T-helper 1 cell treated with Interleukin-12 subunit alpha and Interleukin-12 subunit beta and Interleukin-4 antibody, amounts not matched to agents 30 μg/mL and 1 μg/mL, for 36 hours (primary cell): Measurements from ENCODE around the gene NEB.

Experiments used
- H3K27ac Mint-ChIP-seq: one replicate; pipeline ENCODE4 v1.8.0; 2021; ENCODE audit warnings: mild to moderate bottlenecking, mixed read lengths
- H3K27me3 Mint-ChIP-seq: one replicate; pipeline ENCODE4 v1.8.0; 2021; ENCODE audit warnings: low read depth, mixed read lengths
- H3K36me3 Mint-ChIP-seq: one replicate; pipeline ENCODE4 v1.8.0; 2021; ENCODE audit warnings: low read depth, mixed read lengths
- H3K4me1 Mint-ChIP-seq: one replicate; pipeline ENCODE4 v1.8.0; 2021; ENCODE audit warnings: low read depth, mixed read lengths
- H3K4me3 Mint-ChIP-seq: one replicate; pipeline ENCODE4 v1.8.0; 2021; ENCODE audit warnings: mild to moderate bottlenecking, moderate library complexity, mixed read lengths
- H3K9me3 Mint-ChIP-seq: one replicate; pipeline ENCODE4 v1.8.0; 2021; ENCODE audit warnings: mixed read lengths

Gene NEB

DNA sequence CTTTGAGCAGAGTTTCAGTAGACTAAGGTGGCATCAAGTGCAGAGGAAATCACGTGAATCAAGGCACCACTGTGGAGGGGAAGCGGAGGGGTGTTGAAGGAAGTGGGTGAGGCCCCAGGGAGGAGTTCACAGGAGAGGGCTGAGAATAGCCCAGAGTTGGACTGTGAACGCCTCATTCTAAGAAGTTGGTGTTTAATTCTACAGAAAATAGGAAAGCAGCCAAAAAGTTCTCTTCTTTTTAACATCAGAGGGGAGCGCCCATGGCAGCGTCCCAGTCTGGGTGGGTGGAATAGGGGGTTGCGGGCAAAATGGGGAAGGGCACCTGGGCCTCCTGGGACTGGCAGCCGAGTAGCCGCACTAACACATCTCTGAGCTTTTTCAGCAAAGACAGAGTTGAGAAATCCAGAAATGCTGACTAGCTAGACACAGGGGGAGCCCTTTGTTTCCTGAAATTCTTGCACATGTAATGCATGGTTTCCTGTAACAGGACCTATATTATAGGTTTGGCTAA lies 97.0 kb downstream of the NEB start:
- peak overlapping the region; percentile 81 for H3K27ac Mint-ChIP-seq
- peaks cover 28% of the 10 kb centered on the region for H3K4me1 Mint-ChIP-seq
- H3K4me3 Mint-ChIP-seq, result peak overlapping the region; percentile 39
- H3K9me3 Mint-ChIP-seq, result peaks cover 11% of the 10 kb centered on the region
- H3K36me3 Mint-ChIP-seq, result peaks cover 10% of the 10 kb centered on the region
- no peaks in the 10 kb centered on the region for H3K27me3 Mint-ChIP-seq

DNA sequence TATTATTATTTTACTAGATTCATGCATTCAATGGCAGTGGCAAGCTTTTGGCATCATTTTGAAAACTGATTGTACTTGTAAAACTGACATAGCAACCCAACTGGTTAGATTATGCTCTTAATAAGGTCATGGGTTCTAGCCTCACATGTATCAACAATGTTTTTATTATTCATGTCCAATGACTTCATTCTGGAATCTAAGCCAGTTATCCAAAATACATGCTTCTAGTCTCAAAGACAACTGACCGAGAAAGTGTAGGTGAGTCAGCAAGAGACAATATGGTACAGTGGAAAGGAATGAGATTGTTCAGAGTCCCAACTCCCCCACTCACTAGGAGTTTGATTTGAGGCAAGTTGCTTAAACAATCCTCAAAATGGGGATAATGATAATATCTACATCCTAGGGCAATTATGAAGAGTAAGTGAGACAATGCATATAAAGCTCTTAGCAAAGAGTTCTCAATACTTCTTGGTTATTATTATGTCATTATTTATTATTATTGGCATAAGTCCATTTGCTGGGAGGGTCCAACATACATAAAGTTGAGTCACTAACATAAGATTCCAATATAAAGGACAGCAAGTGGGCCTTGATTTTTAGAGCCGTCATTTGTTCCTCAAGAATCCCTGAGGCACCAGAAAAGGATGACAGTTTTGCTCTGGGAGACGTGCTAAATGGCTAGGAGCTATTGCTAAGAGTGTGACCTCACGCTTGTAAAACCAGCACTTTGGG lies 99.4 kb downstream of the NEB start:
- no peak overlapping the region for H3K4me3 Mint-ChIP-seq
- peaks cover 28% of the 10 kb centered on the region for H3K4me1 Mint-ChIP-seq
- H3K27me3 Mint-ChIP-seq, result no peaks in the 10 kb centered on the region
- no peak overlapping the region for H3K27ac Mint-ChIP-seq
- H3K9me3 Mint-ChIP-seq, result peaks cover 11% of the 10 kb centered on the region
- H3K36me3 Mint-ChIP-seq, result peaks cover 10% of the 10 kb centered on the region

DNA sequence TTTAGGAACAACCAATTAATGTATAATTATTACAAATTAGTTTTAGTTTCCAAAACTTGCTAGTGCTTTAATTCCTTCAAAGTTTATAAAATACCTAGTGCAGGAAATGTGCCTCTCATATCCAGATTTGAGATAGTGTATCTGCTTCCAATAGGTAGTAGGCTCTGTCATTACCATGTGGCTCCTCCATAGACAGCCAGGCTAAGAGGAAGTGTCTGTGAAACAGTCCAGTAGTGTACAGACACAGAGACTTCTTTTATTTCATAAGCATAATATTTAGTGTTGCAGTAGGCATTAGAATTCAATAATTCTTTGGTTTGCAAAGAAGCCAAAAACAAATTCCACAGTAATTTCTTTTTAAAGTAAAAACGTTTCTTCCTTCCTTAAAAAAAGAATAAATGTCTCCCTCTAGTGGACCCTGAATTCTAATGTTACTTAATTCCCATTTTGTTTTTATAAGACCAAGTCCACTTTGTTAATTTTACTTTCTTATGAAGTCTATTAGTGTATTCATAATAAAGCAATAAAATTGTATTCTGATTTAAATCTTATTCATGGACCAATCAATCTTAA lies 101.2 kb downstream of the NEB start:
- Mint-ChIP-seq H3K36me3 (peaks cover 10% of the 10 kb centered on the region), H3K9me3 (peaks cover 11% of the 10 kb centered on the region), H3K4me3 (no peak overlapping the region), H3K4me1 (peaks cover 17% of the 10 kb centered on the region), H3K27me3 (no peaks in the 10 kb centered on the region), H3K27ac (no peak overlapping the region)

DNA sequence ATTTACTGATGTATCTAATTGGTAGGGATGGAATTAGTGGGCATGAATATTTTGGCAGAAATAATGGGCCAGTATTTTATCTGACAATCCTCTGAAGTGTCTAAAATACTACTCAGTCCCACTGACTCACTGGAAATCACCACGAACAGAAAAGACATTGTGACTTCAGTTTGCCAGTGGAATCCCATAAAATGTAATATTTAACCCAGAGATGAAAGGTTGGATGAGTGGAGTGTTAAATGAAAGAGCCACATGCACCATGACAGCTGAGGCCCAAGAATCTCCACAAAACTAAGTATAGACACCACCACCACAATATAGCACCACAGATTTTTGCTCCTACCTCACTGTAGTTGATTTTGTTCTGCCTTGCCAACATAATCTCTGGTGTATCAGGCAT lies 103.9 kb downstream of the NEB start:
- Mint-ChIP-seq H3K36me3 (peaks cover 4% of the 10 kb centered on the region), H3K4me1 (no peaks in the 10 kb centered on the region), H3K27me3 (no peaks in the 10 kb centered on the region), H3K4me3 (no peak overlapping the region), H3K9me3 (peaks cover 8% of the 10 kb centered on the region), H3K27ac (no peak overlapping the region)

DNA sequence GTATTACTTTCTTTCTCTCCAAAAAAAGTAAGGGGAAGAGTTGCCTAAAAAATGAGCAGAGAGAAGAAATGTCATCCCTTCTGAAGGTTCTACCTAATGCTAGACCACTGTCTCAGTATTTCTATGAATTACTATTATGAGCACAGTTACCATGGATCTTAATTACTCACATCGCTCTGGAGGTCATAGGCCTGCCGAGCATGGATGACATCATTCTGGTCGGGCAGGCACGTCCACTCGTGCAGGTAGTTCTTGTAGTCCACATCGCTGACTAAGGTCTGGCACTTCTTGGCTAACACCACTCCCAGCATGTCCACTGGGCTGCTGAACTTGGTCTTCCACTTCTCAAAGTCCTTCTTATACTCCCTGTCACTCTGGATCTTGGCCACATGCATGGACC lies 106.9 kb downstream of the NEB start:
- H3K27ac Mint-ChIP-seq, result no peak overlapping the region
- H3K9me3 Mint-ChIP-seq, result no peaks in the 10 kb centered on the region
- H3K27me3 Mint-ChIP-seq, result peaks cover 9% of the 10 kb centered on the region

DNA sequence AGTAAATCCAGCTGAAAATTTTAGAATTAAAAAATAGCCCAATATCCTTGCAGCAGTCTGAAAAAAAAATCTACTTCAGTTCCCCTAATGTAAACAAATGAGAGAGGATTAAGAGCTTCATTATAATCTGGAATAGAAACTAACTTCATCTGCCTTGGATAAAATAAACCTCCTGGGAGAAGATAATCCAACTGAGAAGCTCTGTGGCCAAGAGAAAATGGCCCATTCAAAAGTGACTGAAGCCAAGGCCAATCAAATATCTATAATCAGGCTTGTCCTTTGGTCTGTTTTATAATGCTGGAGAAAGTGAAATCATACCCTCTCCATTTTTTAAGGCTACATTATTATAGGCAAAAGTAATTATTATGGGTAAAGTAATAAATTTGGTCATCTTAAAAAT lies 110.0 kb downstream of the NEB start:
- no peaks in the 10 kb centered on the region for H3K4me1 Mint-ChIP-seq
- H3K27me3 Mint-ChIP-seq, result peaks cover 9% of the 10 kb centered on the region
- H3K9me3 Mint-ChIP-seq, result no peaks in the 10 kb centered on the region
- H3K27ac Mint-ChIP-seq, result no peak overlapping the region
- H3K36me3 Mint-ChIP-seq, result no peaks in the 10 kb centered on the region
- no peak overlapping the region for H3K4me3 Mint-ChIP-seq

More for the DNA sequence above, 106.9 kb downstream of the NEB start:
- Mint-ChIP-seq H3K36me3 (no peaks in the 10 kb centered on the region), H3K4me1 (no peaks in the 10 kb centered on the region), H3K4me3 (no peak overlapping the region)

DNA sequence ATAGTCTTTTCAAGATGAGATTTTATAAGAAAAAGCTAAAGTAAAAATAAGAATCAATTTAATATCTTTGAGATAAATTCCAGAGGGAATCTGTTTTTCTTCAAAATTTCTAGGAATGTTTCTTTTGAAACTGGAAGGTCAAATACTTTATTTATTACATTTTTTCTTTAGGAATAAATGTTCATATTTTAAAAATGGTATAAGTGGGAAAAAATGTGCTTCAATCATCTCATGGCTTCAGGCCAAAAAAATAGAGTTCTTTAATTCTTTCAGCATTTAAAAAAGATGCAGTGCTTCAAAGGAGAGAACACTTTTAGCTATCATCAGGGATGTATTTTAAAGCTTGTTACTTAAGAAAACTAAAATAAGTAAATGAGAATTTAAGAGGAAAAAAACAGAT lies 110.6 kb downstream of the NEB start:
- no peak overlapping the region for H3K27ac Mint-ChIP-seq
- no peaks in the 10 kb centered on the region for H3K9me3 Mint-ChIP-seq
- no peaks in the 10 kb centered on the region for H3K4me1 Mint-ChIP-seq
- no peaks in the 10 kb centered on the region for H3K36me3 Mint-ChIP-seq
- no peak overlapping the region for H3K4me3 Mint-ChIP-seq
- peaks cover 9% of the 10 kb centered on the region for H3K27me3 Mint-ChIP-seq

DNA sequence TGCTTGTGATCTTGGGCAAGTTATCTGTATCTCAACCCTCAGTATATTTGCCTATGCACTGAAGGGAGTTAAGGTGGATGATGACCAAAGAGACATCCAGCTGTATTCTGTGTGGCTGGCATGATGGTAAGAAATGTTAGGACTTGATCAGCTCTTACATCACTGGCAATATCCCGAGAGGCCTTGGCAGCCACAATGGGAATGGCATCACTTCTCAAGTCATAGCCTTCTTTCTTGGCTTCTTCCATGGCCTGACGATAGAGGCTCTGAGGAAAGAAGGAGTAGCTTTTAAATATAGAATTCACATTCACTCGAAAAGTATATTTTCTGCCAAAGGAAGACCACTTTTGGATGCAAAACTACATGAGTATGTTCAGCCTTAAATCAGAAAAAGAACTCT lies 113.5 kb downstream of the NEB start:
- H3K4me3 Mint-ChIP-seq, result no peak overlapping the region
- H3K27ac Mint-ChIP-seq, result no peak overlapping the region
- H3K27me3 Mint-ChIP-seq, result peaks cover 9% of the 10 kb centered on the region
- no peaks in the 10 kb centered on the region for H3K36me3 Mint-ChIP-seq
- no peaks in the 10 kb centered on the region for H3K4me1 Mint-ChIP-seq
- H3K9me3 Mint-ChIP-seq, result no peaks in the 10 kb centered on the region

DNA sequence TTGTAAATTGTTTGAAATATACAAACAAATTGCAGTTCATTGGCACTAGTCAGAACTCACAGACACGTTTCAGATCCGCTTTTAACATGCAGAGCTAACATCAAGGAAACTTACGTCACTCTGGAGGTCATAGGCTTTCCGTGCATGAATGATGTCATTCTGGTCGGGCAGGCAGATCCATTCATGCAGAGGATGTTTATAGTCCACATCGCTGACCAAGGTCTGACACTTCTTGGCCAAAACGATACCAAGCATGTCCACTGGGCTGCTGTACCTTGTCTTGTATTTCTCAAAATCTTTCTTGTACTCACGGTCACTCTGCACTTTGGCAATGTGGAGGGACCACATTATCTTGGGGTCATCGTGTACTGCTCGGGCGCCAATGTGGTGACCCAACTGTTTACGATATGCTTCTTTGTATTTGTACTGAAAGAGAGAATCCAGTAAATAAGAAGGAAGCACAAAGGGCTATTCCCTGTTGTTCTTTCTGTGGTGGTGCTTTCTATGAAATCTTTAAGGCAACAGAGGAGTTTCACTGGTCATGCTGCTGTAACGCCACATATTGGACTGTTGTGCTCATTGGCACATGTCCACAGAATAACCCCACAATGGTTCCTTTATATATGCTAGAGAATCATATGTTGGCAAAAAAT lies 114.8 kb downstream of the NEB start:
- peaks cover 9% of the 10 kb centered on the region for H3K4me1 Mint-ChIP-seq
- no peaks in the 10 kb centered on the region for H3K9me3 Mint-ChIP-seq
- H3K27me3 Mint-ChIP-seq, result peaks cover 10% of the 10 kb centered on the region
- no peak overlapping the region for H3K4me3 Mint-ChIP-seq
- no peaks in the 10 kb centered on the region for H3K36me3 Mint-ChIP-seq
- H3K27ac Mint-ChIP-seq, result no peak overlapping the region

DNA sequence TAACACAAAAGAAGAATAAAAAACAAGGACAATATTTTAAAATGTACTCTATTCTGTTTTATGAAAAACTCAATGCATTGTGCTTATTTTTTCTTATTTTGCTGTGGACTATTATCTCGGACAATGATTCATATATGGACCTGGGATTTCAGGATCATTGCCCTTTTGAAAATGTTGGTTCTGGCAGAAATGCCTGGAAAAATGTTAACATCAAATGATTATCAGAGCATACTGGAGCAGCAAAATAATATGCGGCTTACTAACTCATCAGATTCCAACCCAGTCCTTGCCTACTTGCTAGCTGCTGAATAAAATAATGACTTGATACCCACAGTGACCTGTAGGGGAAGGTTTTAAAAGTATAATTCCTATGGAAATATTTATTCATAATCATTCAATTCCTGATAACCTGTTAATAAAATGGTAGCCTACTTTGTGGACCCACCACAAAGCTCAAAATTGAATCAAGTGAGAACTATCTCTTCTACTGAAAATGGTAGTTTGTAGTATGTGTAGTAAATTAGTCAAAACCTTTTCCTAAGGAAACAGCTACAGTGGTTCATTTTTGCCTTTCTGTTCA lies 117.4 kb downstream of the NEB start:
- Mint-ChIP-seq H3K9me3 (no peaks in the 10 kb centered on the region), H3K4me1 (peaks cover 15% of the 10 kb centered on the region), H3K36me3 (peaks cover 5% of the 10 kb centered on the region), H3K27me3 (peaks cover 4% of the 10 kb centered on the region), H3K4me3 (no peak overlapping the region), H3K27ac (no peak overlapping the region)

DNA sequence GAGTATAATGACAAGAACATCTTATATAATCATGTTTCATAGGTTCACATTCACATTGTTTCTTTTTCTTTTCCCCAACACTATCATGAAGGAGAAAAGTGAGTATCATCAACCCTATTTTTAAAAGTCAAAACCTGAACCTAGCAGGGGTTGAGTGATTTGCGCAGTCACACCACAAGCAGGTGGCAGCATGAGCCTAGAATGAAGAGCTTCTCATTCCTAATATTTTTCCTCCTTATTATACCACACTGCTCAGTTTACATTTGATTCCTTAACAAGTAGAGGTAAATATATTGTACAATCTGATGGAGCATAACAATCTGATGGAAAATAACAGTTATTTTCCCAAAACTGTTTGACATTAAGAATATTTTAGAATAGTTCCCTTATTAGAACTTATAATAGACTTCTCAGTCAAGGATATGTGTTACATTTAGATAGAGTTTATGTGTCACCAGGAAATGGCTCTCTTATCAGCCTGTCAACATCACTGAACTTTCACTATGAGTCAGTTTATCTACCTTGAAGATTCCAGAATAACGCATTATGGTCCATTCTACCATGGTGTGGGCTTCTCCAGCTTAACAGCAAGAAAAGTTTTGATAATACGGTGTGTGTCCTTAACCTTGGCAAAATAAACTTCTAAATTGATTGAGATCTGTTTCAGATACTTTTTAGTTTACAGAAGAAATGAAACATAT lies 119.5 kb downstream of the NEB start:
- no peaks in the 10 kb centered on the region for H3K9me3 Mint-ChIP-seq
- H3K4me1 Mint-ChIP-seq, result peaks cover 15% of the 10 kb centered on the region
- H3K27ac Mint-ChIP-seq, result no peak overlapping the region
- peaks cover 5% of the 10 kb centered on the region for H3K36me3 Mint-ChIP-seq
- H3K4me3 Mint-ChIP-seq, result peak overlapping the region; percentile 22
- H3K27me3 Mint-ChIP-seq, result peaks cover 4% of the 10 kb centered on the region

DNA sequence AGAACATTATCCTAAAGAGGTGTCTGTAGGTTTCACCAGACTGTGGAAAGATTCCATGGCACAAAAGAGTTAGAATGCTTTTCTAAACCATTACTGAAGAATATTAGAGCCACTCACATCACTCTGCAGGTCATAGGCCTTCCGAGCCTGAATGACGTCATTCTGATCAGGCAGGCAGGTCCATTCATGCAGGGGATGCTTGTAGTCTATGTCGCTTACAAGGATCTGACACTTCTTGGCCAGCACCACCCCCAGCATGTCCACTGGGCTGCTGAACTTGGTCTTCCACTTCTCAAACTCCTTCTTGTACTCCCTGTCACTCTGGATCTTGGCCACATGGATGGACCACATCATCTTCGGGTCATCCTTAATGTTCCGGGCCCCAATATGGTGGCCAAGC lies 120.1 kb downstream of the NEB start:
- Mint-ChIP-seq H3K9me3 (no peaks in the 10 kb centered on the region), H3K27me3 (peaks cover 4% of the 10 kb centered on the region), H3K4me3 (peak overlapping the region; percentile 22), H3K36me3 (peaks cover 5% of the 10 kb centered on the region), H3K4me1 (peaks cover 15% of the 10 kb centered on the region), H3K27ac (no peak overlapping the region)

DNA sequence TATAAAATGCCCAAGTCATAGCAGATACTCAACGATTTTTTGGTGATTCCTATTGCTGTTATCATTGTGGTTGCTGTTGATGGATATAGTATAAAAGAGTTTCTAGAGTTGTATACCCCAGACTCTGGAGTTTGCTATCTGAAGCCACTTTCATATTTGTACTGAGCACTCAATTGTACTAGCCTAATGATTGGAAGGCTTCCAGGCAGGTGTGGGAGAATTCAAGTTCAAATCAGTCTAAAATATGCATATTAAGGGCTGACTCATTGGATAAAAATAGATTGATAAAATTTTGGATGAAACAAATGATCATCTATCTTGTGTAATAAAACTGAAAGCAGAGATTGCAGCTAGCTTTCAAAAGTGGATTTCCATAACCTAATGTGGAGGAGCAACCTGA lies 122.9 kb downstream of the NEB start:
- Mint-ChIP-seq H3K27ac (no peak overlapping the region), H3K4me3 (no peak overlapping the region), H3K27me3 (peaks cover 4% of the 10 kb centered on the region), H3K9me3 (no peaks in the 10 kb centered on the region), H3K36me3 (peaks cover 5% of the 10 kb centered on the region), H3K4me1 (peaks cover 15% of the 10 kb centered on the region)

DNA sequence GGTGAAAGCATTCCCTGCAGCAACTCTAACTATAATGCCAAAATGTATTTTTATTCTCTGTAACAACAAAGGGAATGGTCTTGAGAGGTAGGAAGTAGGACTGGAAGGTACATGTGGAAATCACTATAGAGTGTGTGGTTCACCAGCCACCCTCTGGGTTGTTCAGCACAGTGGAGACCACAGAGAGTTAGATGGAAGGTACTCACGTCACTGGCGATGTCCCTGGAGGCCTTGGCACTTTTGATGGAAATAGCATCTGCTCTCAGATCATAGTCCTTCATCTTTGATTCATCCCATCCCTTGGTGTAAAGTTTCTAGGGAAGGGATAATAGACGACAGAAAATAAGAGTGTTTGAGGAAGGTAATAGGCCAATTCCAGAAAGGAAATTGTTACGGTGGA lies 124.0 kb downstream of the NEB start:
- Mint-ChIP-seq H3K4me1 (peaks cover 14% of the 10 kb centered on the region), H3K4me3 (no peak overlapping the region), H3K36me3 (peaks cover 5% of the 10 kb centered on the region), H3K27me3 (peaks cover 5% of the 10 kb centered on the region), H3K9me3 (no peaks in the 10 kb centered on the region), H3K27ac (no peak overlapping the region)
